Liver (tissue), 9 donors: ENCODE results near the gene CHTF18. TPM values are rescaled to one million over a fixed set of nuclear protein-coding genes. Genes with fewer than 3 reads are reported as not detected.

Experiments
- DNase-seq: peaks from one replicate; pipeline ENCODE4 v3.0.0-alpha.2; 2017; ENCODE audit warnings: low spot score
- H3K27ac ChIP-seq, 2 donors: one replicate each; pipeline ENCODE4 v1.7.0; 2013; ENCODE audit warnings: inconsistent platforms in 2 of 2, low read length in 2 of 2, control low read depth in 1 of 2, low read depth in 1 of 2, mild to moderate bottlenecking in 1 of 2
- H3K27me3 ChIP-seq, 4 donors: one replicate each; pipeline versions ENCODE4 v1.6.1 to v1.7.0; 2013; ENCODE audit warnings: low read length in 3 of 4, inconsistent platforms in 1 of 4, mild to moderate bottlenecking in 1 of 4, moderate library complexity in 1 of 4; ENCODE audit not compliant: control insufficient read depth in 4 of 4, insufficient read depth in 4 of 4
- H3K36me3 ChIP-seq, 4 donors: one replicate each; pipeline versions ENCODE4 v1.6.1 to v1.7.0; 2013; ENCODE audit warnings: low read length in 3 of 4, mild to moderate bottlenecking in 3 of 4, low read depth in 1 of 4, moderate library complexity in 1 of 4; ENCODE audit not compliant: control insufficient read depth in 4 of 4, insufficient read depth in 3 of 4
- H3K4me1 ChIP-seq, 4 donors: one replicate each; pipeline versions ENCODE4 v1.6.1 to v1.7.0; 2013; ENCODE audit warnings: low read length in 3 of 4, mild to moderate bottlenecking in 3 of 4, moderate library complexity in 1 of 4; ENCODE audit not compliant: control insufficient read depth in 4 of 4, insufficient read depth in 4 of 4
- H3K4me3 ChIP-seq, 3 donors: one replicate each; pipeline versions ENCODE4 v1.6.1 to v1.7.0; 2013; ENCODE audit warnings: low read length in 3 of 3, control low read depth in 1 of 3, low read depth in 1 of 3, mild to moderate bottlenecking in 1 of 3
- H3K9ac ChIP-seq, 2 donors: one replicate each; pipeline ENCODE4 v1.7.0; 2013; ENCODE audit warnings: low read length in 2 of 2, mild to moderate bottlenecking in 2 of 2, moderate library complexity in 2 of 2, control low read depth in 1 of 2, low read depth in 1 of 2
- H3K9me3 ChIP-seq, 4 donors: one replicate each; pipeline versions ENCODE4 v1.6.1 to v1.7.0; 2013; ENCODE audit warnings: low read length in 3 of 4; ENCODE audit not compliant: control insufficient read depth in 4 of 4
- ATF3 ChIP-seq: IDR thresholded peaks from 2 replicates; pipeline ENCODE4 v1.6.1; 2016; ENCODE audit warnings: antibody characterized with exemption
- CTCF ChIP-seq: fragments of 150-350 bp; IDR thresholded peaks from 2 replicates; pipeline ENCODE4 v1.5.1; 2017; ENCODE audit warnings: improper control_type of control experiment, low read depth, low read length; ENCODE audit not compliant: missing input control
- EGR1 ChIP-seq, 2 donors: IDR thresholded peaks; 2 replicates each; pipeline ENCODE4 v1.6.1; 2016 to 2018; ENCODE audit warnings: antibody characterized with exemption in 2 of 2, low read depth in 2 of 2
- FOXA1 ChIP-seq: IDR thresholded peaks from 2 replicates; pipeline ENCODE4 v1.6.1; 2016; ENCODE audit warnings: antibody characterized with exemption
- GABPA ChIP-seq, 2 donors: IDR thresholded peaks in 1 of 2; conservative IDR thresholded peaks in 1 of 2; 2 replicates each; pipeline ENCODE4 v1.6.1; 2016; ENCODE audit warnings: antibody characterized with exemption in 2 of 2, mild to moderate bottlenecking in 1 of 2, moderate library complexity in 1 of 2
- HNF4A ChIP-seq, 2 donors: conservative IDR thresholded peaks; 2 replicates each; pipeline ENCODE4 v1.6.1; 2016; ENCODE audit warnings: antibody characterized with exemption in 2 of 2, mild to moderate bottlenecking in 2 of 2
- HNF4G ChIP-seq: IDR thresholded peaks from 2 replicates; pipeline ENCODE4 v1.6.1; 2016; ENCODE audit warnings: antibody characterized with exemption
- JUND ChIP-seq, 2 donors: IDR thresholded peaks; 2 replicates each; pipeline ENCODE4 v1.6.1; 2016; ENCODE audit warnings: antibody characterized with exemption in 2 of 2
- NR2F2 ChIP-seq: IDR thresholded peaks from 2 replicates; pipeline ENCODE4 v1.6.1; 2016; ENCODE audit warnings: antibody characterized with exemption
- RAD21 ChIP-seq, 2 donors: IDR thresholded peaks; 2 replicates each; pipeline ENCODE4 v1.6.1; 2016; ENCODE audit warnings: antibody characterized with exemption in 2 of 2, mild to moderate bottlenecking in 2 of 2
- RXRA ChIP-seq, 2 donors: IDR thresholded peaks; 2 replicates each; pipeline ENCODE4 v1.6.1; 2017 to 2018; ENCODE audit warnings: antibody characterized with exemption in 2 of 2, mild to moderate bottlenecking in 1 of 2
- TAF1 ChIP-seq: conservative IDR thresholded peaks from 2 replicates; pipeline ENCODE4 v1.6.1; 2016; ENCODE audit warnings: antibody characterized with exemption, mild to moderate bottlenecking
- YY1 ChIP-seq: IDR thresholded peaks from 2 replicates; pipeline ENCODE4 v1.6.1; 2016; ENCODE audit warnings: antibody characterized with exemption, mild to moderate bottlenecking
- ZBTB33 ChIP-seq: IDR thresholded peaks from 2 replicates; pipeline ENCODE4 v1.6.1; 2016; ENCODE audit warnings: antibody characterized with exemption
- WGBS: extraction: QIAGEN DNeasy Blood & Tissue Kit; methylation state at CpG from one replicate; pipeline ENCODE4 v1.1.7; 2013; 5-methylcytosine and 5-hydroxymethylcytosine counted together
- polyA plus RNA-seq, 2 donors: library from polyadenylated mRNA; stranded (reverse) in 1 of 2; unstranded in 1 of 2; fragments of 200-250 nt in 1 of 2; fragments of >200 nt in 1 of 2; fragmentation: Nextera tagmentation in 1 of 2; extraction: Ambion mirVana in 1 of 2; gene quantifications; one replicate each; pipeline versions ENCODE4 v1.2.1 to v1.2.3, GENCODE V29; 2013 to 2015
- total RNA-seq, 2 donors: library from RNA; depleted of rRNA; stranded (reverse); fragments of >200 nt; gene quantifications; one replicate each; pipeline ENCODE4 v1.2.3, GENCODE V29; 2014
- TF ChIP-seq, protein P1 (sequence below): IDR thresholded peaks from 2 replicates; pipeline ENCODE4 v1.6.1; 2016; ENCODE audit warnings: antibody characterized with exemption
- donor health status: healthy.
- donor health status: healthy.
- donor health status: healthy.
- donor health status: healthy.
- donor health status: healthy.

Gene CHTF18
- total and polyA plus RNA-seq, 4 donors = 1.7 to 15.6 (median 3.9) TPM

- Histone ChIP-seq H3K4me3 (no peak overlapping the region), H3K27ac (no peak overlapping the region), H3K9ac (no peak overlapping the region), H3K27me3 (peaks cover 0 to 1% (median 0%) of the 10 kb centered on the region in 4 donors), H3K9me3 (no peaks in the 10 kb centered on the region), H3K36me3 (no peaks in the 10 kb centered on the region), H3K4me1 (peaks cover 0 to 1% (median 0%) of the 10 kb centered on the region in 4 donors)
- no peak for DNase-seq
- 77% methylated on average over 20 of the region's 20 CpGs for WGBS
- TF ChIP-seq FOXA1 (no peak), ATF3 (no peak), GABPA (IDR thresholded peaks at IDR 0.05 in 1 of 2, conservative IDR thresholded peaks at IDR 0.05 in 1 of 2) (no peak), YY1 (no peak), CTCF (no peak), RAD21 (IDR thresholded peaks at IDR 0.05) (no peak), EGR1 (IDR thresholded peaks at IDR 0.05; ENCODE audit: low read depth in 2 of 2) (no peak), TAF1 (no peak), HNF4A (conservative IDR thresholded peaks at IDR 0.05) (no peak), JUND (IDR thresholded peaks at IDR 0.05) (no peak), RXRA (IDR thresholded peaks at IDR 0.05) (no peak), ZBTB33 (no peak), HNF4G (no peak), NR2F2 (no peak)
- TF ChIP-seq, protein P1, sequence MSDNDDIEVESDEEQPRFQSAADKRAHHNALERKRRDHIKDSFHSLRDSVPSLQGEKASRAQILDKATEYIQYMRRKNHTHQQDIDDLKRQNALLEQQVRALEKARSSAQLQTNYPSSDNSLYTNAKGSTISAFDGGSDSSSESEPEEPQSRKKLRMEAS = no peak
Measured at GRCh38 chr16:764184-764750, 24.2 kb upstream of the CHTF18 start.

DNA sequence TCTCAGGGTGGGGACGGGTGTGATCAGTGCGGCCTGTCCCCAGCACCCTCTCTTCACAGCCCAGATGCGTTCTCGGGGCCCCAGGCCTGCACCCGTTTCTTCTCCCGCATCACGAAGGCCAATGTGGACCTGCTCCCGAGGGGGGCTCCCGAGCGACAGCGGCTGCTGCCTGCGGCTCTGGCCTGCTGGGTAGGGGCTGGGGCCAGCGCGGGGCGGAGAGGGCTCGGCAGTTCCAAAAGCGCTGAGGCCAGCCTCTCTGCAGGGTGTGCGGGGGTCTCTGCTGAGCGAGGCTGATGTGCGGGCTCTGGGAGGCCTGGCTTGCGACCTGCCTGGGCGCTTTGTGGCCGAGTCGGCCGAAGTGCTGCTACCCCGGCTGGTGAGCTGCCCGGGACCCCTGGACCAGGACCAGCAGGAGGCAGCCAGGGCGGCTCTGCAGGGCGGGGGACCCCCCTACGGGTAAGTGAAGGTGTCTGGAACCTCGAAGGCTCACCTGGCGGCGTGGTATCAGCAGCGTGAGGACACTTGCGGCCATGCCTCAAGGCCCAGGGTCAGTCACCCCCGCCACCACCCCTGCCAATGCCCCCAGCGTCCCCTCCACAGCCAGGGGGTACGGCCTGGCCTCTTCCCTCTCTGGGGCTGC is 23.5 kb upstream of the CHTF18 start:
- WGBS = 87% methylated on average over 38 of the region's 38 CpGs
- H3K27me3 ChIP-seq = peaks cover 0 to 3% (median 0%) of the 10 kb centered on the region in 4 donors

More for the DNA sequence above, 23.5 kb upstream of the CHTF18 start:
- Histone ChIP-seq H3K36me3 (no peaks in the 10 kb centered on the region), H3K9ac (no peak overlapping the region), H3K4me1 (peaks cover 0 to 1% (median 0%) of the 10 kb centered on the region in 4 donors), H3K4me3 (no peak overlapping the region), H3K9me3 (no peaks in the 10 kb centered on the region), H3K27ac (no peak overlapping the region)
- DNase-seq = no peak
- TF ChIP-seq ZBTB33 (no peak), FOXA1 (no peak), ATF3 (no peak), HNF4G (no peak), RXRA (IDR thresholded peaks at IDR 0.05) (no peak), JUND (IDR thresholded peaks at IDR 0.05) (no peak)
